ENCODE measurements around the gene CTIF. TPM values are rescaled to one million over a fixed set of nuclear protein-coding genes. Genes with fewer than 3 reads are reported as not detected.

CTIF gene
- total RNA-seq, 1 experiment from 2014 or later, result 26.5 TPM

GRCh38 chr18:48687346-48688042 lies 148.7 kb downstream of the CTIF start:
- ATAC-seq, result no peak
- ChIA-PET CTCF (no interaction called here), POLR2A (no interaction called here)
- H3K9me3 ChIP-seq (ENCODE audit: control insufficient read depth, insufficient read depth, low read depth, low read length), result no peaks in the 10 kb centered on the region
- H3K4me3 ChIP-seq (ENCODE audit: low read depth in 2 of 2, low read length in 2 of 2), result no peak overlapping the region
- H3K27ac ChIP-seq (ENCODE audit: low read length), result no peak overlapping the region
- H3K36me3 ChIP-seq (ENCODE audit: control insufficient read depth, insufficient read depth, low read length), result no peaks in the 10 kb centered on the region
- BruUV-seq (replicated peaks), result no TSS peak
- in situ Hi-C loops (cut with HindIII; ENCODE audit: low pct_unique_long_range_greater_than_20kb, low sequenced_read_pairs), result no loop called here
- no peaks in the 10 kb centered on the region for H3K27me3 ChIP-seq (ENCODE audit: control insufficient read depth, insufficient read depth, low read length)
- TF ChIP-seq POLR2AphosphoS5 (IDR thresholded peaks at IDR 0.05; ENCODE audit: low read depth, low read length), result no peak
- no peak for TF ChIP-seq CTCF (IDR thresholded peaks at IDR 0.05)
- no peak for TF ChIP-seq SIN3A (IDR thresholded peaks at IDR 0.05; ENCODE audit: borderline replicate concordance, insufficient read depth, low read depth, low read length)
- TF ChIP-seq TCF7L2 (IDR thresholded peaks at IDR 0.05; ENCODE audit: low read depth, low read length), result no peak
- no peak for TF ChIP-seq REST (IDR thresholded peaks at IDR 0.05; ENCODE audit: insufficient read depth in 1 of 2, low read depth in 2 of 2, low read length in 1 of 2)
- no peak for DNase-seq (ENCODE audit: low read depth, low spot score)
- H3K4me1 ChIP-seq (ENCODE audit: control insufficient read depth, insufficient read depth, low read length), result no peaks in the 10 kb centered on the region
- intact Hi-C loops (cut with micrococcal nuclease; ENCODE audit: unreplicated experiment), result no loop called here

GRCh38 chr18:48688961-48689360 lies 150.1 kb downstream of the CTIF start:
- H3K9me3 ChIP-seq (ENCODE audit: control insufficient read depth, insufficient read depth, low read depth, low read length), result no peaks in the 10 kb centered on the region

More at GRCh38 chr18:48688961-48689360, 150.1 kb downstream of the CTIF start:
- Histone ChIP-seq H3K27me3 (ENCODE audit: control insufficient read depth, insufficient read depth, low read length) (no peaks in the 10 kb centered on the region), H3K4me3 (ENCODE audit: low read depth in 2 of 2, low read length in 2 of 2) (no peak overlapping the region), H3K4me1 (ENCODE audit: control insufficient read depth, insufficient read depth, low read length) (no peaks in the 10 kb centered on the region), H3K36me3 (ENCODE audit: control insufficient read depth, insufficient read depth, low read length) (no peaks in the 10 kb centered on the region), H3K27ac (ENCODE audit: low read length) (no peak overlapping the region)
- ATAC-seq (no peak), DNase-seq (ENCODE audit: low read depth, low spot score) (no peak)
- BruUV-seq (replicated peaks), result no TSS peak
- in situ Hi-C loops (cut with HindIII; ENCODE audit: low pct_unique_long_range_greater_than_20kb, low sequenced_read_pairs), result no loop called here
- ChIA-PET POLR2A (no interaction called here), CTCF (no interaction called here)
- intact Hi-C loops (cut with micrococcal nuclease; ENCODE audit: unreplicated experiment), result no loop called here
- TF ChIP-seq TCF7L2 (IDR thresholded peaks at IDR 0.05; ENCODE audit: low read depth, low read length) (no peak), POLR2AphosphoS5 (IDR thresholded peaks at IDR 0.05; ENCODE audit: low read depth, low read length) (no peak), SIN3A (IDR thresholded peaks at IDR 0.05; ENCODE audit: borderline replicate concordance, insufficient read depth, low read depth, low read length) (no peak), REST (IDR thresholded peaks at IDR 0.05; ENCODE audit: insufficient read depth in 1 of 2, low read depth in 2 of 2, low read length in 1 of 2) (no peak), CTCF (IDR thresholded peaks at IDR 0.05) (no peak)
